H1 (cell line): ENCODE data around the gene BUB1B. TPM values are rescaled to one million over a fixed set of nuclear protein-coding genes. Genes with fewer than 3 reads are reported as not detected.
A peak's percentile ranks its signal among the peaks of the same experiment; 100 is the strongest.
"Not testable (repeated sequence)": the region's sequence is repeated elsewhere in the genome, so short reads cannot be mapped to it uniquely, and the experiment has no call there.

Source experiments
- CTCF ChIA-PET: fragments of 300-600 bp; sonication (Branson Sonifier 250); formaldehyde crosslinking; loops from one replicate; lab custom pipeline; 2021; ENCODE audit not compliant: partially characterized antibody; lab: Charles Lee
- POLR2A ChIA-PET: fragments of 300-600 bp; sonication (Branson Sonifier 250); formaldehyde crosslinking; loops from one replicate; lab custom pipeline; 2021; ENCODE audit warnings: inconsistent platforms; ENCODE audit not compliant: partially characterized antibody; lab: Charles Lee
- DNase-seq, 2 experiments: peaks; one replicate each; pipeline versions ENCODE4 v3.0.0 to v3.0.0-alpha.2; 2010 to 2022; ENCODE audit warnings: low spot score in 2 of 2, low read depth in 1 of 2, mixed read lengths in 1 of 2
- FAIRE-seq: peaks from 2 replicates; lab custom pipeline; 2011; peaks lifted over from hg19 to GRCh38; lab: Jason Lieb, UNC
- H2AFZ ChIP-seq: 2 replicates; pipeline ENCODE4 v1.8.1; 2012; ENCODE audit warnings: low read length, inconsistent platforms
- H2AK5ac ChIP-seq: 2 replicates; pipeline ENCODE4 v1.6.1; 2013; ENCODE audit warnings: low read depth, low read length
- H2BK120ac ChIP-seq: replicated peaks from 2 replicates; pipeline ENCODE3; 2013; ENCODE audit warnings: low read depth, low read length, inconsistent platforms
- H2BK12ac ChIP-seq: 2 replicates; pipeline ENCODE4 v1.6.1; 2013; ENCODE audit warnings: low read depth, low read length
- H2BK15ac ChIP-seq: 2 replicates; pipeline ENCODE4 v1.6.1; 2013; ENCODE audit warnings: low read length
- H2BK20ac ChIP-seq: 2 replicates; pipeline ENCODE4 v1.6.1; 2013; ENCODE audit warnings: low read length
- H2BK5ac ChIP-seq: 2 replicates; pipeline ENCODE4 v1.6.1; 2013; ENCODE audit warnings: low read depth, low read length
- H3K14ac ChIP-seq: 2 replicates; pipeline ENCODE4 v1.6.1; 2013; ENCODE audit warnings: inconsistent platforms; ENCODE audit not compliant: insufficient read length
- H3K18ac ChIP-seq: 2 replicates; pipeline ENCODE4 v1.6.1; 2013; ENCODE audit warnings: low read length; ENCODE audit errors: extremely low read depth
- H3K23ac ChIP-seq: 2 replicates; pipeline ENCODE4 v1.6.1; 2013; ENCODE audit warnings: inconsistent platforms; ENCODE audit not compliant: insufficient read length
- H3K23me2 ChIP-seq: 2 replicates; pipeline ENCODE4 v1.6.1; 2013; ENCODE audit warnings: low read depth, low read length
- H3K27ac ChIP-seq: 2 replicates; pipeline ENCODE4 v1.6.1; 2011; ENCODE audit warnings: low read depth, low read length, inconsistent platforms
- H3K27me3 ChIP-seq, 4 experiments: replicated peaks in 1 of 4; 1 replicate in 1 of 4; 2 replicates in 3 of 4; pipeline versions ENCODE4 v1.6.1 to v1.8.1; 2011 to 2013; ENCODE audit warnings: low read length in 3 of 4, mild to moderate bottlenecking in 3 of 4, inconsistent platforms in 2 of 4, mixed read lengths in 2 of 4, moderate library complexity in 1 of 4; ENCODE audit not compliant: control insufficient read depth in 3 of 4, insufficient read depth in 3 of 4; ENCODE audit errors: extremely low read depth in 1 of 4
- H3K36me3 ChIP-seq, 4 experiments: 2 replicates each; pipeline versions ENCODE4 v1.6.1 to v1.8.1; 2011 to 2013; ENCODE audit warnings: mild to moderate bottlenecking in 4 of 4, low read length in 3 of 4, moderate library complexity in 2 of 4, control low read depth in 1 of 4, inconsistent platforms in 1 of 4; ENCODE audit not compliant: insufficient read depth in 4 of 4, control insufficient read depth in 2 of 4
- H3K4ac ChIP-seq: replicated peaks from 2 replicates; pipeline ENCODE3; 2013; ENCODE audit warnings: low read length, low read depth, mixed read lengths, inconsistent platforms; ENCODE audit not compliant: insufficient read length
- H3K4me1 ChIP-seq, 4 experiments: replicated peaks in 1 of 4; 1 replicate in 1 of 4; 2 replicates in 3 of 4; pipeline versions ENCODE4 v1.6.1 to v1.8.1; 2011 to 2013; ENCODE audit warnings: low read length in 3 of 4, inconsistent platforms in 2 of 4, mixed read lengths in 1 of 4; ENCODE audit not compliant: insufficient read depth in 4 of 4, control insufficient read depth in 3 of 4
- H3K4me2 ChIP-seq, 2 experiments: 2 replicates each; pipeline versions ENCODE4 v1.6.1 to v1.8.1; 2011 to 2013; ENCODE audit warnings: low read depth in 2 of 2, low read length in 2 of 2, control low read depth in 1 of 2, inconsistent platforms in 1 of 2, mild to moderate bottlenecking in 1 of 2; ENCODE audit not compliant: insufficient read depth in 1 of 2
- H3K4me3 ChIP-seq, 4 experiments: fragments of 200-600, 300-600 bp in 1 of 4; sonication (generic), shearing (Covaris generic), sonication (Bioruptor Twin) in 1 of 4; 2 replicates each; pipeline versions ENCODE4 v1.5.1 to v1.8.1; 2011 to 2016; ENCODE audit warnings: low read length in 4 of 4, low read depth in 3 of 4, control low read depth in 2 of 4, inconsistent platforms in 2 of 4, mild to moderate bottlenecking in 2 of 4, mixed read lengths in 1 of 4, moderate library complexity in 1 of 4; ENCODE audit not compliant: insufficient read depth in 2 of 4; ENCODE audit errors: extremely low read depth in 1 of 4
- H3K56ac ChIP-seq: replicated peaks from 2 replicates; pipeline ENCODE3; 2013; ENCODE audit warnings: low read depth, mild to moderate bottlenecking, mixed read lengths, low read length, inconsistent platforms; ENCODE audit not compliant: insufficient read length
- H3K79me1 ChIP-seq: 2 replicates; pipeline ENCODE4 v1.6.1; 2013; ENCODE audit warnings: low read depth, low read length, control low read depth
- H3K79me2 ChIP-seq, 2 experiments: 2 replicates each; pipeline versions ENCODE4 v1.6.1 to v1.8.1; 2012 to 2013; ENCODE audit warnings: low read length in 2 of 2, mild to moderate bottlenecking in 2 of 2, inconsistent platforms in 1 of 2; ENCODE audit not compliant: insufficient read depth in 2 of 2, control insufficient read depth in 1 of 2
- H3K9ac ChIP-seq, 4 experiments: replicated peaks in 1 of 4; 1 replicate in 1 of 4; 2 replicates in 3 of 4; pipeline versions ENCODE4 v1.6.1 to v1.8.1; 2011 to 2013; ENCODE audit warnings: low read depth in 3 of 4, low read length in 3 of 4, control low read depth in 2 of 4, mild to moderate bottlenecking in 2 of 4, moderate library complexity in 2 of 4, inconsistent platforms in 1 of 4; ENCODE audit errors: extremely low read depth in 1 of 4
- H3K9me3 ChIP-seq, 2 experiments: 2 replicates each; pipeline versions ENCODE4 v1.6.1 to v1.8.1; 2012 to 2013; ENCODE audit warnings: mild to moderate bottlenecking in 2 of 2, moderate library complexity in 2 of 2, control low read depth in 1 of 2, inconsistent platforms in 1 of 2, low read depth in 1 of 2, low read length in 1 of 2, mixed read lengths in 1 of 2; ENCODE audit not compliant: insufficient read depth in 2 of 2
- H4K20me1 ChIP-seq, 2 experiments: replicated peaks in 1 of 2; 2 replicates each; pipeline versions ENCODE3 to v1.8.1; 2011 to 2013; ENCODE audit warnings: inconsistent platforms in 2 of 2, low read length in 2 of 2, mild to moderate bottlenecking in 1 of 2; ENCODE audit not compliant: insufficient read depth in 2 of 2, control insufficient read depth in 1 of 2
- H4K5ac ChIP-seq: 2 replicates; pipeline ENCODE4 v1.6.1; 2013; ENCODE audit warnings: low read length, low read depth, mixed read lengths, inconsistent platforms; ENCODE audit not compliant: insufficient read length
- H4K8ac ChIP-seq: 2 replicates; pipeline ENCODE4 v1.8.0; 2013; ENCODE audit warnings: mild to moderate bottlenecking, moderate library complexity, low read length, inconsistent platforms; ENCODE audit not compliant: insufficient read depth; ENCODE audit errors: extremely low read depth
- H4K91ac ChIP-seq: replicated peaks from 2 replicates; pipeline ENCODE3; 2013; ENCODE audit warnings: low read length, mixed read lengths, inconsistent platforms; ENCODE audit not compliant: insufficient read length
- HDAC2 ChIP-seq, 2 experiments: fragments of 300-600 bp in 1 of 2; sonication (generic) in 1 of 2; IDR thresholded peaks; 2 replicates each; pipeline ENCODE4 v1.6.1; 2011 to 2012; ENCODE audit warnings: low read depth in 2 of 2, low read length in 2 of 2, mild to moderate bottlenecking in 2 of 2, moderate library complexity in 2 of 2, borderline replicate concordance in 1 of 2, inconsistent platforms in 1 of 2
- KDM4A ChIP-seq: IDR thresholded peaks from one replicate; pipeline ENCODE4 v1.7.1; 2012; ENCODE audit warnings: low read depth, mild to moderate bottlenecking, moderate library complexity, low read length, inconsistent platforms; ENCODE audit not compliant: severe bottlenecking
- NRF1 ChIP-seq: IDR thresholded peaks from 2 replicates; pipeline ENCODE4 v1.6.1; 2011; ENCODE audit warnings: mild to moderate bottlenecking, low read depth, low read length, improper control_type of control experiment
- POLR2A ChIP-seq, 2 experiments: IDR thresholded peaks; 1 replicate in 1 of 2; 2 replicates in 1 of 2; pipeline ENCODE4 v1.6.1; 2011; ENCODE audit warnings: low read depth in 2 of 2, low read length in 2 of 2, mild to moderate bottlenecking in 2 of 2; ENCODE audit errors: control extremely low read depth in 1 of 2
- POLR2AphosphoS5 ChIP-seq: IDR thresholded peaks from 2 replicates; pipeline ENCODE4 v1.6.1; 2011; ENCODE audit warnings: low read depth, low read length
- WGBS, 2 experiments: shearing (Covaris generic) in 1 of 2; methylation state at CpG; one replicate each; pipeline versions ENCODE4 v1.1.6 to v1.1.7; 2013 to 2015; ENCODE audit warnings: low lambda C conversion rate in 2 of 2, mixed read lengths in 2 of 2, inconsistent platforms in 1 of 2, low coverage in 1 of 2, missing lambda C conversion rate in 1 of 2; ENCODE audit not compliant: insufficient replicate concordance in 2 of 2, insufficient coverage in 1 of 2, insufficient read length in 1 of 2; ENCODE audit errors: extremely low coverage in 1 of 2, missing lambda C conversion rate in 1 of 2; 5-methylcytosine and 5-hydroxymethylcytosine counted together
- polyA plus RNA-seq, 7 experiments: library from polyadenylated mRNA; depleted of rRNA in 3 of 7; stranded (reverse) in 5 of 7; unstranded in 2 of 7; fragments of >200 nt in 5 of 7; fragments of 200-250 nt in 2 of 7; gene quantifications; 1 replicate in 5 of 7; 2 replicates in 1 of 7; 4 replicates in 1 of 7; pipeline versions ENCODE4 v1.2.1 to v1.2.3, GENCODE V29; 2011 to 2013; ENCODE audit warnings: missing spikeins in 2 of 7, mixed read lengths in 2 of 7
- total RNA-seq: library from RNA; stranded (reverse); fragmentation: NEBNext Ultra II Directional; extraction: Animal tissue kit (Norgen Biotek cat#: 25700); gene quantifications from 2 replicates; pipeline ENCODE4 v1.2.1, GENCODE V29; 2021
- TF ChIP-seq, protein P1 (sequence below): IDR thresholded peaks from 2 replicates; pipeline ENCODE4 v1.6.1; 2011; ENCODE audit warnings: low read length, improper control_type of control experiment

Gene BUB1B
- total and polyA plus RNA-seq, 2 of the 8 experiments (the other 6 are each of a cell fraction or from before 2014, with no cell fraction given) = 48.9 to 144 TPM

DNA sequence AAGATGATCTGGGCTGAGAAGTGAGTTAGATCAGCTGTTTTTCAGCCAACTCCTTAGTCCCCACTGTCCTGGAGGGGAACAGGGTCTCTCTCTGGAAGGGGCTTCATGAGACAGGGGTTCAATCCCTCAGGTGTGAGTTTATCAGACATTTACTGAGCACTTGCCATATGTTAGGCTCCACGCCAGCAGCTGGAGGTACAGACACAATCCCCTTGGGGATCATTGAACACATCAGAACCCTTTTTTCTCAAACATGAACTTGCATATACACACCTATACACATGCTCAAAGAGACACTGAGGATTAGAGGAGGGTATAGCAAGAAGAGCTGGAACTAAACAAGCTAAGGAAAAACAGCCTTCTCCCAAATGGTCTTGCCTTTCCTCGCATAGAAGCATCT lies 46.7 kb upstream of the BUB1B start (continued):
- TF ChIP-seq, protein P1, sequence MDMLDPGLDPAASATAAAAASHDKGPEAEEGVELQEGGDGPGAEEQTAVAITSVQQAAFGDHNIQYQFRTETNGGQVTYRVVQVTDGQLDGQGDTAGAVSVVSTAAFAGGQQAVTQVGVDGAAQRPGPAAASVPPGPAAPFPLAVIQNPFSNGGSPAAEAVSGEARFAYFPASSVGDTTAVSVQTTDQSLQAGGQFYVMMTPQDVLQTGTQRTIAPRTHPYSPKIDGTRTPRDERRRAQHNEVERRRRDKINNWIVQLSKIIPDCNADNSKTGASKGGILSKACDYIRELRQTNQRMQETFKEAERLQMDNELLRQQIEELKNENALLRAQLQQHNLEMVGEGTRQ = no peak
- TF ChIP-seq KDM4A (no peak), HDAC2 (IDR thresholded peaks at IDR 0.05; ENCODE audit: borderline replicate concordance in 1 of 2, low read depth in 2 of 2, low read length in 2 of 2) (no peak), POLR2A (IDR thresholded peaks at IDR 0.05; ENCODE audit: control extremely low read depth in 1 of 2, low read depth in 2 of 2, low read length in 2 of 2) (no peak), NRF1 (no peak), POLR2AphosphoS5 (no peak)
- TF ChIP-seq, all 59 proteins: peak for 0

DNA sequence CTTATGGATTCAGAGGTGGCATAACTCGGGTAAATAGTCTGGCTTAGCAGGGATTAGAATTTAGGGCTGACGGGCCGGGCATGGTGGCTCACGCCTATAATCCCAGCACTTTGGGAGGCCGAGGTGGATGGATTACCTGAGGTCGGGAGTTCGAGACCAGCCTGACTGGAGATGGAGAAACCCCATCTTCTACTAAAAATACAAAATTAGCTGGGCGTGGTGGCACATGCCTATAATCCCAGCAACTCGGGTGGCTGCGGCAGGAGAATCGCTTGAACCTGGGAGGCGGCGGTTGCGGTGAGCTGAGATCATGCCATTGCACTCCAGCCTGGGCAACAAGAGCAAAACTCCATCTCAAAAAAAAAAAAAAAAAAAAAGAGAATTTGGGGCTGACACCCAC lies 45.8 kb upstream of the BUB1B start:
- not testable (repeated sequence) for H3K4ac ChIP-seq, FAIRE-seq, H3K23me2 ChIP-seq, H4K5ac ChIP-seq, H2BK15ac ChIP-seq, H3K4me3 ChIP-seq, H2BK120ac ChIP-seq, H4K20me1 ChIP-seq, H3K9ac ChIP-seq, H3K23ac ChIP-seq, H3K18ac ChIP-seq, H4K91ac ChIP-seq, H3K27me3 ChIP-seq, H2AK5ac ChIP-seq, H3K4me2 ChIP-seq, H3K14ac ChIP-seq, H3K36me3 ChIP-seq, H3K9me3 ChIP-seq, H2BK20ac ChIP-seq, H3K79me2 ChIP-seq, H4K8ac ChIP-seq, H3K79me1 ChIP-seq, H2AFZ ChIP-seq, H3K27ac ChIP-seq, H3K56ac ChIP-seq, DNase-seq
- peak overlapping the region; percentile 53; the same call in 1 of the 2 replicates for H2BK5ac ChIP-seq
- H2BK12ac ChIP-seq = 0 out of 2 replicates have a peak overlapping the region, but pooled peaks have one; percentile 96
- POLR2A ChIA-PET = interaction anchor here (0.7 to 4.8 kb wide), 10 partner anchors 9 to 68 kb away, joined by 3 to 19 read pairs (median 4); partner anchors contain the start of gene BUB1B
- WGBS, 2 experiments = 90% methylated on average over 14 of the region's 14 CpGs; no CpG with 5 or more reads in 1 of the 2 experiments
- CTCF ChIA-PET = interaction anchor here (0.6 to 23.9 kb wide), 11 partner anchors 8 to 416 kb away, joined by 3 to 406 read pairs (median 11); partner anchors contain the start of genes BUB1B and SRP14
- H3K4me1 ChIP-seq = peaks cover 5 to 19% (median 9%) of the 10 kb centered on the region in 4 experiments
